GM12865 (cell line): ENCODE results near the gene ARMC9.

ENCODE experiments used
- DNase-seq: peaks from one replicate; pipeline ENCODE4 v3.0.0; 2010; ENCODE audit warnings: low read depth
- H3K4me3 ChIP-seq: 2 replicates; pipeline ENCODE4 v1.5.1; 2011; ENCODE audit warnings: mild to moderate bottlenecking, low read depth, low read length, control low read depth
- CTCF ChIP-seq: IDR thresholded peaks from 2 replicates; pipeline ENCODE4 v1.5.1; 2011; ENCODE audit warnings: low read length, control low read depth, low read depth, inconsistent platforms; ENCODE audit not compliant: insufficient read depth; ENCODE audit errors: missing control alignments

ARMC9 gene

GRCh38 chr2:231334981-231335380 is 136.6 kb downstream of the ARMC9 start:
- no peak for TF ChIP-seq CTCF
- DNase-seq, result no peak
- no peak overlapping the region for H3K4me3 ChIP-seq

GRCh38 chr2:231335591-231335990 is 137.2 kb downstream of the ARMC9 start:
- H3K4me3 ChIP-seq, result no peak overlapping the region
- no peak for DNase-seq
- no peak for TF ChIP-seq CTCF

GRCh38 chr2:231336236-231336635 is 137.8 kb downstream of the ARMC9 start:
- no peak overlapping the region for H3K4me3 ChIP-seq
- no peak for DNase-seq
- no peak for TF ChIP-seq CTCF

GRCh38 chr2:231336700-231337099 is 138.3 kb downstream of the ARMC9 start:
- H3K4me3 ChIP-seq, result no peak overlapping the region
- DNase-seq, result no peak
- TF ChIP-seq CTCF, result no peak

GRCh38 chr2:231337807-231338759 is 139.7 kb downstream of the ARMC9 start:
- no peak for DNase-seq
- TF ChIP-seq CTCF, result no peak
- H3K4me3 ChIP-seq, result no peak overlapping the region

GRCh38 chr2:231339316-231339715 is 140.9 kb downstream of the ARMC9 start:
- no peak for DNase-seq
- no peak overlapping the region for H3K4me3 ChIP-seq
- no peak for TF ChIP-seq CTCF

GRCh38 chr2:231341100-231341499 is 142.7 kb downstream of the ARMC9 start:
- DNase-seq, result no peak
- no peak overlapping the region for H3K4me3 ChIP-seq
- TF ChIP-seq CTCF, result no peak
